IPS-15b (cell line): ENCODE measurements around the gene PTPRB.

Experiments used
- H3K27me3 ChIP-seq: one replicate; pipeline ENCODE4 v1.6.1; 2013; ENCODE audit warnings: low read length; ENCODE audit not compliant: control insufficient read depth, insufficient read depth
- H3K36me3 ChIP-seq: one replicate; pipeline ENCODE4 v1.6.1; 2013; ENCODE audit warnings: low read length; ENCODE audit not compliant: control insufficient read depth, insufficient read depth
- H3K4me1 ChIP-seq: one replicate; pipeline ENCODE4 v1.6.1; 2013; ENCODE audit warnings: mild to moderate bottlenecking, low read length; ENCODE audit not compliant: control insufficient read depth, insufficient read depth
- H3K4me3 ChIP-seq: one replicate; pipeline ENCODE4 v1.5.1; 2013; ENCODE audit warnings: low read depth, low read length
- H3K9ac ChIP-seq: one replicate; pipeline ENCODE4 v1.6.1; 2013; ENCODE audit warnings: low read depth, mild to moderate bottlenecking, low read length
- H3K9me3 ChIP-seq: one replicate; pipeline ENCODE4 v1.6.1; 2013; ENCODE audit warnings: mild to moderate bottlenecking, low read length; ENCODE audit not compliant: control insufficient read depth, insufficient read depth

The PTPRB gene

DNA sequence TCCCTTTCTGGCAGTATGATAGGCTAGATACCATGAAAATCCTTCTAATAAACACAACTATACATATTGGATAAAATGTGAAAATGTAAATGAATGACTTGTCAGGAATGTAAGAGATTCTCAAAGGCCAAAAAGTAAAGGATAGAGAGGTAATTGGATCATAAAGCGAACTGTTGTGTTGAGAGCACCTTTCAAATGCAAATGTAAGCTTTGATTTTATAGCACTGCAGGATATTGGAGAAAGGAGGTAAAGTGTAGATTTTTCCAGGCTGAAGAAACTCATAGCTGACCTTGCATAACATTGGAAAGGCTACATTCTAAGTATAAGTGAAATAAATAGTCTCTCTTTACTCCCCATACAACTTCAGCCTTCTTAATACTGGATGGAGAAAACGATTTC is 54.0 kb downstream of the PTPRB start:
- no peaks in the 10 kb centered on the region for H3K9me3 ChIP-seq
- H3K36me3 ChIP-seq: no peaks in the 10 kb centered on the region
- H3K4me3 ChIP-seq: no peak overlapping the region
- H3K9ac ChIP-seq: no peak overlapping the region
- H3K4me1 ChIP-seq: no peaks in the 10 kb centered on the region
- H3K27me3 ChIP-seq: no peaks in the 10 kb centered on the region

DNA sequence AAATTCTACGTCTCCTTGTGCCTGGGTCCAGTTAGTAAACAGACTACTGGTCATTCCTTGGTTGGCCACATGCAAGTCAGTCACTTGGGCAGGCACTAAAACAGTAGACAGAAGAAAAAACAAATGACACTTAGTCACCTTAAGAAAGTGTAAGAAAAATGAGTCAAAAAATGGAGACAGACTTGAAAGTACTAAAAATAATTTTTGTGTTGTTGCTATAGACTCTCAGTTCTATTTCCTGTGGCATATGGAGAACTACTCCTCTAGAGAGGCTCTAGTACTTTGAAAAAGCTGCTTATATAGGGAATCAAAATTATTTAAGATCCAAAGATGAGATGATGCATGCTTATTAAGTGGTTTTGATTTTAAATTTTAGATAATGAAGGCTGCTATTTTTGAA is 56.0 kb downstream of the PTPRB start:
- Histone ChIP-seq H3K36me3 (no peaks in the 10 kb centered on the region), H3K4me3 (no peak overlapping the region), H3K4me1 (no peaks in the 10 kb centered on the region), H3K9me3 (no peaks in the 10 kb centered on the region), H3K27me3 (no peaks in the 10 kb centered on the region), H3K9ac (no peak overlapping the region)

DNA sequence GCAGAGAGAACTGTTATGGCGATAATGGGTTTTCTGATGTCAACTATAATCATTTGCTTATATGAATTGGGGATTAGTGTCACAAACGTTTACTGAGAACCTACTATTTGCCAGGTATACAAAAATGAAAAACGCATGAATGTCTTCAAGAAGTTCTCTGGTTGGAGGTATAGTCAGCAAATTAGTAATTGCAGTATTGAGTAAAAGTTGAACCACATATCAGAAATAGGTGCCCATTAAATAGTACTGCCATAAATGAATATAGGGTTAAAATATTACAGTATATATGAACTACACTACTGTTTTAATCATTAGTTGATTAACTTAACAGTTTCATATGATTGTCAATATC is 60.0 kb downstream of the PTPRB start:
- Histone ChIP-seq H3K36me3 (no peaks in the 10 kb centered on the region), H3K9ac (no peak overlapping the region), H3K4me3 (no peak overlapping the region), H3K4me1 (no peaks in the 10 kb centered on the region), H3K9me3 (no peaks in the 10 kb centered on the region), H3K27me3 (no peaks in the 10 kb centered on the region)

DNA sequence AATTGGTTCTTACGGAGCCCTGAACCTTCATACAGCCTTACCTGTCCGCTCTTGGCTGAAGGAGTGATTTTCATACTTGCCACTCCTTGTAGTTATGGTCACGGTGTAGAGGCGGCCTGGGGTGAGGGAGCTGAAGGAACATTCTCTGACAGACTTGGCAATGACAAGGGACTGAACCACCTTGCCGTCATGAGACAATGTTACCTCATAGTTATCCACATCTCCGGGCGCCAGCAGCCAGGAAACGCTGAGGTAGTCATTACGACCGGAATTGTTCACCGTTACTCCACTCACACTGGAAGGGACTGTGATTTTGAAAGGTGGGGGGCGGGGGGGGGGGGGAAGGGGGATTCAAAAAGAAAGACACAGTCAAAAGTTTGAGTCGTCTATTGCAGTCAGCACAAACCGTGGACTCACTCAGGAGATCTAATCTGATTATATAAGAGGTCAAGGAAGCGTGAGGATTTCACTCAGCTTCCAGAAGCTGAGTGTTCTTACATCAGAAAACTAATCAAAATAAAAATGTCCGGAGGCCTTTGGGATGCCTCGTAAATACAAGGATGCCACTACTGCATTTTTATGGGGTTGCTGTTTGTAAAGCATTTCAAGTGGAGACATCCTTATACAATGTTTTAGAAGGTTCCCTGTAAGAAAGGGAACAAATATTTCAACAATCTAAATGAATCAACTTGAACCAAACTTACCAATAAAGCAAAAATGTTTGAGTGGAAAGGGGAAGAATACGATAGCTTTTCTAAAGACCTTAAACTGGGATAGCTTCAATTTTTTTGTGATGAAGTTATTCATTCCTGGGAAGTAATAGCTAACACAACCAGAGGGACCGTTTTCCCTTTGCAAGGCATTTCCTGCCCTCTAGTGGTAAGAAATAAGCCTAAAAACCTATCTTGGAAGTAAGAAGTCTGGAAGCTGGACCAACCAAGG is 60.6 kb downstream of the PTPRB start:
- Histone ChIP-seq H3K27me3 (no peaks in the 10 kb centered on the region), H3K9me3 (no peaks in the 10 kb centered on the region), H3K36me3 (no peaks in the 10 kb centered on the region), H3K4me1 (no peaks in the 10 kb centered on the region), H3K9ac (no peak overlapping the region), H3K4me3 (no peak overlapping the region)

DNA sequence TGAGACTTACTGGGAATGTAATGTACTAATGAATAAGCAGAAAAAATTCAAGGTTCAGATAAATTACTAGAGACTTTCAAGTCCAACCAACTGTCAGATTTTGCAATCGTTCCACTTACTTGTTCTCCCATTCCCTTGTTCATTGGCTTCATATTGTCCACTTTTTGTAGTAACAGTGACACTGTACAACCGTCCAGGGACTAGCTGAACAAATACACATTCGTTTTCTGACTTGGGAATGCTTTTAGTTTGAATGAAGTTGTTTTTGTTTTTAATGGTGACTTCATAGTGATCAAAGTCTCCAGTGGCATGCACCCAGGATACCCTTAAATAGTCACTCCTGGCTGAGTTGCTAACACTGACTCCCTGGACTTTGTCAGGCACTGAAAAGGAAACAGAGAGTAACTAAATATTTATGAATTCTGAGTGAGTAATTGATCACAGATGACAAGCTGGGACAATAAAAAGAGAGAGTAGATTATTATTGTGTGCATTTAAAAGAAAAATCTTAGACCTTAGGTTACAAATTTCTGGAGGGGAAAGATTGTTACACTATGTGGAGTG is 65.4 kb downstream of the PTPRB start:
- no peaks in the 10 kb centered on the region for H3K4me1 ChIP-seq
- no peaks in the 10 kb centered on the region for H3K9me3 ChIP-seq
- H3K4me3 ChIP-seq: no peak overlapping the region

GRCh38 chr12:70571029-70571428 is 66.2 kb downstream of the PTPRB start:
- no peaks in the 10 kb centered on the region for H3K27me3 ChIP-seq
- no peaks in the 10 kb centered on the region for H3K36me3 ChIP-seq
- no peak overlapping the region for H3K9ac ChIP-seq
- H3K4me1 ChIP-seq: no peaks in the 10 kb centered on the region
- H3K9me3 ChIP-seq: no peaks in the 10 kb centered on the region
- no peak overlapping the region for H3K4me3 ChIP-seq

More for the DNA sequence above, 65.4 kb downstream of the PTPRB start:
- Histone ChIP-seq H3K9ac (no peak overlapping the region), H3K27me3 (no peaks in the 10 kb centered on the region), H3K36me3 (no peaks in the 10 kb centered on the region)

DNA sequence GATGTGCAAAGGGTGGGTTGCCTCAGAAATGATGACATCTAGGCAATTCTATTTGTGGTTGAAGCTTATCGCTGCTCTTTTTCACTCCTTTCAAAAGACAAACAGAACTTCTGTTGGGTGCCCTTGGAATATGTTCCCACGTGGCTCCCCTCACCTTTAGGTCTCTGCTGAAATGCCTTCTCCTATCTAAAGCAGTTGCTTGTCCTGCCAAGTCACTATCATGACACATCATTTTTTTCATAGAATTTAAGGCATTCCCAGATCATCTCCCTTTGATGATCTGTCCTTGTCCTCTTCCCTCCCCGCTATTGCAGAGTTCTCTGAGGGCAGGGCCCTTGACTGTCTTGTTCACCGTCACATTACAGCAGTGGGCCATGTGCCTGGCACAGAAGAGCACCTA is 75.7 kb downstream of the PTPRB start:
- Histone ChIP-seq H3K4me3 (no peak overlapping the region), H3K4me1 (no peaks in the 10 kb centered on the region), H3K9ac (no peak overlapping the region), H3K27me3 (no peaks in the 10 kb centered on the region), H3K9me3 (no peaks in the 10 kb centered on the region), H3K36me3 (no peaks in the 10 kb centered on the region)

GRCh38 chr12:70560671-70561070 is 76.6 kb downstream of the PTPRB start:
- Histone ChIP-seq H3K4me3 (no peak overlapping the region), H3K9ac (no peak overlapping the region), H3K36me3 (no peaks in the 10 kb centered on the region), H3K27me3 (no peaks in the 10 kb centered on the region), H3K4me1 (no peaks in the 10 kb centered on the region), H3K9me3 (no peaks in the 10 kb centered on the region)

- H3K9ac ChIP-seq: no peak overlapping the region
- H3K4me3 ChIP-seq: no peak overlapping the region
- H3K9me3 ChIP-seq: no peaks in the 10 kb centered on the region
- no peaks in the 10 kb centered on the region for H3K36me3 ChIP-seq
- no peaks in the 10 kb centered on the region for H3K27me3 ChIP-seq
- H3K4me1 ChIP-seq: no peaks in the 10 kb centered on the region
Measured at GRCh38 chr12:70559390-70559789, 77.8 kb downstream of the PTPRB start.

GRCh38 chr12:70557583-70558191 is 79.5 kb downstream of the PTPRB start:
- Histone ChIP-seq H3K36me3 (no peaks in the 10 kb centered on the region), H3K9ac (no peak overlapping the region), H3K4me1 (no peaks in the 10 kb centered on the region), H3K4me3 (no peak overlapping the region), H3K27me3 (no peaks in the 10 kb centered on the region), H3K9me3 (no peaks in the 10 kb centered on the region)

- H3K4me3 ChIP-seq: no peak overlapping the region
- H3K27me3 ChIP-seq: no peaks in the 10 kb centered on the region
- no peaks in the 10 kb centered on the region for H3K4me1 ChIP-seq
- no peak overlapping the region for H3K9ac ChIP-seq
- H3K9me3 ChIP-seq: no peaks in the 10 kb centered on the region
- no peaks in the 10 kb centered on the region for H3K36me3 ChIP-seq
Measured at GRCh38 chr12:70556179-70556869, 80.9 kb downstream of the PTPRB start.
